NCI-H1436 treated with DMSO at 0.1 percent for 48 hours (cell line): Measurements from ENCODE around the gene PPP2R2C.

Source experiments
- DNase-seq: peaks from one replicate; lab custom pipeline; 2025; lab: John Stamatoyannopoulos, UW

PPP2R2C gene

DNA sequence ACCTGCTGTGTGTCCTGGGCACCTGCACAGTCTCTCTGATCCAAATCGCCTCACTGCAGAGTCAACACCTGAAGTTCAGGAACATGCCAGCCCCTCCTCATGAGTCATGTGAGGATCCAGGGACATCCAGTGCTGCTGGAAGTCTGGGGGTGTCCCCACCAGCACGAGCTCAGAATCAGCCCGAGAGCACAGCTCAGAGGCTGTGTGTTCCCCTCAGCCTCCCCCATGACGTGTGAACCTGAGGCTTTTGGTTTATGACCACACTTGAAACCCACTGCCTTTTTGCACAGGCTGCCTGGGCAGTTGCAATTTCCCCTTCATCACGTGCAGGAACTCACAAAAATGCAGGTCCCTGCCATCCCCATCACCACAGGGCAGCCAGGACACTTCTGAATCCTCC, 47.1 kb downstream of the PPP2R2C start:
- DNase-seq: no peak

DNA sequence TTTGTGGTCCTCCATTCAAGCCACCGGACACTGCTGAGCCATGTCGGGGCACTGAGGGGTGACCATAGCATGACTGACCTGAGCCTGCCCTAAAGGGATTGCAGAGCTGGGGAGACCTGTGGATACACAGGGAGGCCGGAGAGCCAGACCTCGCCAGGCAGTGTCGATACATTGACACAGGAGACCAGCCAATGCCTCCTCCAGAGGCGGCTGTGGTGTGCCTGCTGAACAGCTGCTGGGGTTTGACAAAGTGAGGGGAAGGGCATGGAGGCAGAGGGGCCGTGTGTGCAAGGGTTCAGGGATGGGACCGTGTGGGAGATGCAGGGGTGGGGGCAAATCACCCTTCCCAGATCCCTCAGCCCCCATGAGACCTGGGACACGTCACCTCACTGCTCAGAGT, 48.0 kb downstream of the PPP2R2C start:
- DNase-seq: no peak

GRCh38 chr4:6423575-6423974, 48.8 kb downstream of the PPP2R2C start:
- no peak for DNase-seq

GRCh38 chr4:6422866-6423265, 49.5 kb downstream of the PPP2R2C start:
- no peak for DNase-seq

- no peak for DNase-seq
Observed at GRCh38 chr4:6422105-6422504, 50.3 kb downstream of the PPP2R2C start.

DNA sequence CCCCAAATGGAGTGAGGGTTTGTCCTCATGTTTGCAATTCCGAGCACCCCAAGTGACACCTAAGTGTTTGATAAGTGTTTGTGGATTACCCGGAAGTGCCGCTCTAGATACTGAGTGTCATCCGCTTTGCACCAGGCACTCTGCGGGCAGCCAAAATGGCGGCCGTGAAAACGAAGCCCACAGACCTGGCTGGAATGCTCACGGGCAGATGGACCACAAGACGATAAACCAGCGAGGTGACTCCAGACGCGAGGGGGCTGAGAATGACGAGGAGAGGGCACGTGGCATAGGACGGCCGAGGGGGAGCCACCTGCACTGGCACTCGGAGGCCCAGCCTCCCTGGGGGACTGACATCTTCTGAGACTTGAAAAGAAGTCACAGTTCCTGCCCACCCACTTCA, 51.0 kb downstream of the PPP2R2C start:
- DNase-seq: no peak

- DNase-seq: no peak
Observed at GRCh38 chr4:6420972-6421371, 51.4 kb downstream of the PPP2R2C start.

DNA sequence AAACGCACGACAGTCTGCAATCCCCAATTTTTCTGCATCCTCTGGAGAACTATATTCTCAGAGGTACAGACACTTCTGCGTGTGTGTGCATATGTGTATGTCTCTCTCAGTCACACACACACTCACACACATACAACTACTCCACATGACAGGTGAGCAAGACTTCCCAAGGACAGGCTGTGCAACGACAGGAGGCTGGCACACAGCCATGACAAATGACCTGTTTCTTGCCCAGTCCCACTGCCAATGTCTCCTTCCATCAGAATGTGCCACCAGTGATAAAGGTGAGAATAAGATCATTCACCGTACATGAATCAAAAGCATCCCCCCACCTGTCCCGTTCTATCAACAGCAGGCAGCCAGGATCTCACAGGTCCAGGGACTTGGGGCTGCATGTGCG, 52.4 kb downstream of the PPP2R2C start:
- DNase-seq: no peak

- no peak for DNase-seq
Observed at GRCh38 chr4:6419452-6420028, 52.9 kb downstream of the PPP2R2C start.

GRCh38 chr4:6418193-6418755, 54.1 kb downstream of the PPP2R2C start:
- DNase-seq: no peak

GRCh38 chr4:6417516-6418050, 54.8 kb downstream of the PPP2R2C start:
- no peak for DNase-seq

- no peak for DNase-seq
Observed at GRCh38 chr4:6416518-6417286, 55.7 kb downstream of the PPP2R2C start.

GRCh38 chr4:6415031-6415705, 57.2 kb downstream of the PPP2R2C start:
- no peak for DNase-seq

GRCh38 chr4:6414578-6414977, 57.8 kb downstream of the PPP2R2C start:
- no peak for DNase-seq

DNA sequence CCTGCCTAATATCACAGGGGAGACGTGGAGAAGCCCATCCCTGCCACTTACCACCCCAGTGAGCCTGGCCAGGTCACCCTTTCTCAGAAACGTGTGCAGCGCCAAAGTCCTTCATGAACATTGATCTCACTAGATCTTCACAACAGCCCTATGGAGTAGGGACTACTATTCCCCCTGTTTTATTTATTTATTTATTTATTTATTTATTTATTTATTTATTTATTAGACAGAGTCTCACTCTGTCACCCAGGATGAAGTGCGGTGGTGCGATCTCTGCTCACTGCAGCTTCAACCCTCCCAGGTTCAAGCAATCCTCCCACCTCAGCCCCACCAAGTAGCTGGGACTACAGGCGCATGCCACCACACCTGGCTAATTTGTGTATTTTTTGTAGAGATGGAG, 61.8 kb downstream of the PPP2R2C start:
- no peak for DNase-seq

- no peak for DNase-seq
Observed at GRCh38 chr4:6410068-6410467, 62.3 kb downstream of the PPP2R2C start.

DNA sequence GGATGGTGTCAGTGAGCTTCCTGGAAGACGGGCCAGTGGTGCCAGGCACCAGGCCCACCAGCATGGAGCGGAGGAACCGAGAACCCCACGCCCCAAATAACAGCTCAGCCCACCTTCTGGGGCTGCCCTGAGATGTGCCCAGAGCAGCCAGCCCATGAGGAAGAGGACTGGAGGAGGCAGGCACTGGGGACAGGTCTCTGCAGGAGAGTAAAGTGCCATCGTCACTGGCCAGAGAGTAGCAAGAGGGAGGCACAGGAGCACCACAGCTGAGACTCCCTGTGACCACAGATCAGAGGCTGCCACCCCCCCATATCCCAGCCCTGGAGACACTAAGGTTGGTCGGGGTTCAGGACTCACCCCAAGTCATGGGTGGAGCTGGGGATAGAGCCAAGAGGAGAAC, 63.0 kb downstream of the PPP2R2C start:
- no peak for DNase-seq

DNA sequence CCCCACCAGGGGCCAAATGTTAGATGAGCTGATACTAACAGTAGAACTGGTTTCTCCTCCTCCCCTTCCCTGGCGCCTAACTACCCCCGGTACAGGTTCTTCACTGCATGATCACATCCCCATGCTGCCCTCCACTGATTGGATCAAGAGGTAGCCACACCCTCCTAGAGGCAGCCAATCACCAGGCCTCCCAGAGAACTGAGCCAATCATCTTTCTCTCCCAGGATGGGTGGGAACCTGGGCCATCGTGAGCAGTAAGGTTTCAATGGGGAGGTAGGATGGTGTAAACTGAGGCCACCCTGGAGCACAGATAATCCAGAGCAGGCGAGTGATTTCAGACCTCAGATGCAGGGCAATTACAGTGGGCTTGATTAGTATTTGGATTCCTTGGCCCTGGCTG, 64.2 kb downstream of the PPP2R2C start:
- DNase-seq: no peak

DNA sequence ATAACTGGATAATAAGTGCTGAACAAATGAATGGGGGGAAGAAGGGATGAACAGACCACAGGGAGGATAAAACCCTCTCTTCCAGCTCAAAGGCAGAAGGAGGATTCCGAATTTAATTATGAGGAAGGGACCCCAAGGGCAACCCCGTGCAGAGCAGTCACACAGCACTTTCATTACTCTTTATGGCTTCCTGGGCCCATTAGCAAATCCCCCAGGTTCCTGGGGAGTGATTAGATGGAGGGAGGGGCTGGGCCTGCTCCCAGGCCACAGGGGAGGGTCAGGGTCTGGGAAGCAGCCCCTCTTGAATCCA, 67.1 kb downstream of the PPP2R2C start:
- DNase-seq: no peak

GRCh38 chr4:6404611-6405396, 67.6 kb downstream of the PPP2R2C start:
- DNase-seq: no peak

DNA sequence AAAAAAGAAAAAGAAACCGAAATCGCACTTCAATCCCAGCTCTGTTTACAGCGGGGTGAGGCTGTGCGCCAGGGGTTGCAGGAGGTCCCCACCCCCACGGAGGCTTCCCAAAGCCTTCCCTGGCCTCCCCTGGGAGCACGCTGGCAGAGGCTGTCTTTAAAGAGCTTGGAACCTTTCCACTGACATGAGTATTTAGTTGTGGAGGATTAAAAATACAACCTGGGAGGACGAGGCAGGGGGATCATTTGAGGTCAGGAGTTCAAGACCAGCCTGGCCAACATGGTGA, 69.1 kb downstream of the PPP2R2C start:
- DNase-seq: no peak
